ENCODE measurements around the gene PRDM5. TPM values are rescaled to one million over a fixed set of nuclear protein-coding genes. Genes with fewer than 3 reads are reported as not detected.

PRDM5 gene
- total and polyA plus RNA-seq, 2 donors (not counting 3 experiments of a cell fraction or from before 2014, with no cell fraction given), result 2.2 to 8.1 TPM

DNA sequence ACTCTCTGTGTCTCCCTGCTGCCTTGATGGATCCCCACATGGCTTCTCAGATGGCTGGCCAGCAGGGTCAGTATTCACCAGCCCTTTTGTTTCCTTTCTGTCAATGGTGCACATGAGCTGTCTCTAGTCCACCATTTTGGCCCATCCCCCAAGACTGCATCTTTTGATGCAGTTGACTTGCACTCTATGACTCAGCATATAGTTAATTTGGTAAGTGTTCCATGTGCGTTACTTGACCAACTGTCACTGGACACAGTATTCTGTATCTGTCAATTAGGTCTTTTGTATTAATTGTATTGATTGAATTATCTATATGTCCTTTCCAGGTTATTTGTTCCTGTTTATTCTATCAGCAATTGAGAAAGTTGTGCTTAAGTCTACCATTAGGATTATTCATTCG is 29.2 kb downstream of the PRDM5 start:
- Histone ChIP-seq H3K4me3 (replicated peaks in 1 of 3; ENCODE audit: insufficient read depth in 1 of 3, low read depth in 1 of 3, low read length in 3 of 3) (no peak overlapping the region), H3K9me3 (replicated peaks; ENCODE audit: control insufficient read depth, insufficient read depth, low read length) (no peaks in the 10 kb centered on the region), H3K79me2 (ENCODE audit: control insufficient read depth, insufficient read depth, low read length) (no peaks in the 10 kb centered on the region), H3K27me3 (ENCODE audit: control insufficient read depth in 2 of 2, insufficient read depth in 2 of 2, low read length in 2 of 2) (no peaks in the 10 kb centered on the region), H3K4me1 (ENCODE audit: control insufficient read depth, extremely low read depth, insufficient read depth, low read length) (no peaks in the 10 kb centered on the region), H3K9ac (replicated peaks; ENCODE audit: extremely low read depth, insufficient read depth, low read length) (no peak overlapping the region), H4K20me1 (replicated peaks; ENCODE audit: control insufficient read depth, extremely low read depth, insufficient read depth, low read length) (no peaks in the 10 kb centered on the region), H2AFZ (ENCODE audit: low read depth, low read length) (no peak overlapping the region), H3K27ac (ENCODE audit: insufficient read depth, low read depth, low read length) (no peak overlapping the region), H3K36me3 (ENCODE audit: control insufficient read depth in 2 of 2, extremely low read depth in 1 of 2, insufficient read depth in 2 of 2, low read length in 2 of 2) (no peaks in the 10 kb centered on the region), H3K4me2 (ENCODE audit: insufficient read depth, low read length) (no peak overlapping the region), H3K9me1 (replicated peaks; ENCODE audit: control insufficient read depth, extremely low read depth, insufficient read depth, low read length) (no peaks in the 10 kb centered on the region)
- DNase-seq (ENCODE audit: low read depth, low spot score), result no peak
- FAIRE-seq, result no peak
- TF ChIP-seq FOS (IDR thresholded peaks at IDR 0.05; ENCODE audit: borderline replicate concordance, insufficient read depth, low read length) (no peak), MYC (IDR thresholded peaks at IDR 0.05; ENCODE audit: low read depth, low read length) (no peak), POLR2AphosphoS5 (IDR thresholded peaks at IDR 0.05; ENCODE audit: insufficient read depth, low read depth, low read length) (no peak), GATA2 (IDR thresholded peaks at IDR 0.05; ENCODE audit: insufficient read depth, insufficient read length, low read depth, low read length) (no peak), POLR2A (IDR thresholded peaks at IDR 0.05; ENCODE audit: low read depth, low read length) (no peak), MAX (IDR thresholded peaks at IDR 0.05; ENCODE audit: insufficient read depth, insufficient read length) (no peak), JUN (IDR thresholded peaks at IDR 0.05; ENCODE audit: borderline replicate concordance, insufficient read depth, insufficient read length, low read depth) (no peak), EZH2 (IDR thresholded peaks at IDR 0.05; ENCODE audit: borderline replicate concordance, low read depth, low read length, severe bottlenecking) (no peak)
- TF ChIP-seq, protein P1, sequence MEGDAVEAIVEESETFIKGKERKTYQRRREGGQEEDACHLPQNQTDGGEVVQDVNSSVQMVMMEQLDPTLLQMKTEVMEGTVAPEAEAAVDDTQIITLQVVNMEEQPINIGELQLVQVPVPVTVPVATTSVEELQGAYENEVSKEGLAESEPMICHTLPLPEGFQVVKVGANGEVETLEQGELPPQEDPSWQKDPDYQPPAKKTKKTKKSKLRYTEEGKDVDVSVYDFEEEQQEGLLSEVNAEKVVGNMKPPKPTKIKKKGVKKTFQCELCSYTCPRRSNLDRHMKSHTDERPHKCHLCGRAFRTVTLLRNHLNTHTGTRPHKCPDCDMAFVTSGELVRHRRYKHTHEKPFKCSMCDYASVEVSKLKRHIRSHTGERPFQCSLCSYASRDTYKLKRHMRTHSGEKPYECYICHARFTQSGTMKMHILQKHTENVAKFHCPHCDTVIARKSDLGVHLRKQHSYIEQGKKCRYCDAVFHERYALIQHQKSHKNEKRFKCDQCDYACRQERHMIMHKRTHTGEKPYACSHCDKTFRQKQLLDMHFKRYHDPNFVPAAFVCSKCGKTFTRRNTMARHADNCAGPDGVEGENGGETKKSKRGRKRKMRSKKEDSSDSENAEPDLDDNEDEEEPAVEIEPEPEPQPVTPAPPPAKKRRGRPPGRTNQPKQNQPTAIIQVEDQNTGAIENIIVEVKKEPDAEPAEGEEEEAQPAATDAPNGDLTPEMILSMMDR (IDR thresholded peaks at IDR 0.05; ENCODE audit: extremely low read depth in 1 of 2, insufficient read depth in 1 of 2, low read depth in 1 of 2, low read length in 2 of 2), result no peak
- BruUV-seq (replicated peaks), result no TSS peak
- CTCF ChIA-PET, result no interaction called here
- POLR2A ChIA-PET, result no interaction called here
- intact Hi-C loops (cut with micrococcal nuclease), result no loop called here
- dilution Hi-C loops (cut with MboI; ENCODE audit: extremely low pct_ligation_motif_present, low sequenced_read_pairs), result no loop called here

Data from endothelial cell of umbilical vein (primary cell).